GM21723 (cell line): ENCODE results near the gene SIRT7.

ENCODE experiments used
- ATAC-seq: cut with Tn5 transposase; IDR thresholded peaks from one replicate; pipeline ENCODE4 v1.9.1; 2021; ENCODE audit warnings: mild to moderate bottlenecking, moderate library complexity; ENCODE audit not compliant: unreplicated experiment

Gene SIRT7, protein sequence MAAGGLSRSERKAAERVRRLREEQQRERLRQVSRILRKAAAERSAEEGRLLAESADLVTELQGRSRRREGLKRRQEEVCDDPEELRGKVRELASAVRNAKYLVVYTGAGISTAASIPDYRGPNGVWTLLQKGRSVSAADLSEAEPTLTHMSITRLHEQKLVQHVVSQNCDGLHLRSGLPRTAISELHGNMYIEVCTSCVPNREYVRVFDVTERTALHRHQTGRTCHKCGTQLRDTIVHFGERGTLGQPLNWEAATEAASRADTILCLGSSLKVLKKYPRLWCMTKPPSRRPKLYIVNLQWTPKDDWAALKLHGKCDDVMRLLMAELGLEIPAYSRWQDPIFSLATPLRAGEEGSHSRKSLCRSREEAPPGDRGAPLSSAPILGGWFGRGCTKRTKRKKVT

GRCh38 chr17:81917565-81918332, at the start of gene SIRT7:
TSS of gene SIRT7 (minus strand) at chr17:81918176. CDS start at chr17:81918131, 45 bp downstream.
- peak; percentile 60 for ATAC-seq

GRCh38 chr17:81967244-81967532, 49.2 kb upstream of the SIRT7 start:
- no peak for ATAC-seq

- no peak for ATAC-seq
These were observed 48.6 kb upstream of the SIRT7 start for GRCh38 chr17:81966343-81967243.

DNA sequence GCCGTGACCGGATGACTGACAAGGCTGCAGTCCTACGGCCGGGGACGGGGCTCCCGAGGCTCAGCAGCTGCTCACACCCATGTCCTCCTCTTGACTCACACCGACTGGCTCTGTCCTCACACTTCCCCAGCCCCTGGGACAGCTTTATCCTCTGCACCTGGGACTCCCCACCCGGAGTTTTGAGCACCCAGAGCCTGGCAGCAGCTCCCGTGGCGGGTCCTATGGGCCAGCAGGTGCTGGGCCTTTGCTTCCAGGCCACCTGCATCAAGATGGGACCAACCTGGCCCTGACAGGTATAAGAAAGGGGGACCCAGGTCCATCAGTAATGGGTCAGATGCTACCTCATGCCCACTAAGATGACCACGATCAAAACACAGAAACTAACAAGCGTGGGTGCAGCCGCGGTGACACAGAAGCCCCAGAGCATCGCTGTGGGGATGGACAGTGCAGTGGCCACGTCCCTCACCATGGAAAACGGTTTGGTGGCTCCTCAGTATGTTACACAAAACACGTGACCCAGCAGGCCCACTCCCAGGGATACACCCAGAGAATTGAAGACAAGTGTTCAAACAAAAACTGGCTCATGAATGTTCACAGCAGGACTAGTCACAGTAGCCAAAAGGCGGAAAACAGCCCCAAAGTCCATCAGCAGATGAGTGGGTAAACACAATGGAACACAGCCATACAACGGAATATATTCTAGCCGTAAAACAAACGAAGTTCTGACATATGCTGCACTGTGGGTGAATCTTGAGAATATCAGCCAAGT, 46.3 kb upstream of the SIRT7 start:
- ATAC-seq, result no peak

- no peak for ATAC-seq
These were observed 44.8 kb upstream of the SIRT7 start for GRCh38 chr17:81962499-81963441.

DNA sequence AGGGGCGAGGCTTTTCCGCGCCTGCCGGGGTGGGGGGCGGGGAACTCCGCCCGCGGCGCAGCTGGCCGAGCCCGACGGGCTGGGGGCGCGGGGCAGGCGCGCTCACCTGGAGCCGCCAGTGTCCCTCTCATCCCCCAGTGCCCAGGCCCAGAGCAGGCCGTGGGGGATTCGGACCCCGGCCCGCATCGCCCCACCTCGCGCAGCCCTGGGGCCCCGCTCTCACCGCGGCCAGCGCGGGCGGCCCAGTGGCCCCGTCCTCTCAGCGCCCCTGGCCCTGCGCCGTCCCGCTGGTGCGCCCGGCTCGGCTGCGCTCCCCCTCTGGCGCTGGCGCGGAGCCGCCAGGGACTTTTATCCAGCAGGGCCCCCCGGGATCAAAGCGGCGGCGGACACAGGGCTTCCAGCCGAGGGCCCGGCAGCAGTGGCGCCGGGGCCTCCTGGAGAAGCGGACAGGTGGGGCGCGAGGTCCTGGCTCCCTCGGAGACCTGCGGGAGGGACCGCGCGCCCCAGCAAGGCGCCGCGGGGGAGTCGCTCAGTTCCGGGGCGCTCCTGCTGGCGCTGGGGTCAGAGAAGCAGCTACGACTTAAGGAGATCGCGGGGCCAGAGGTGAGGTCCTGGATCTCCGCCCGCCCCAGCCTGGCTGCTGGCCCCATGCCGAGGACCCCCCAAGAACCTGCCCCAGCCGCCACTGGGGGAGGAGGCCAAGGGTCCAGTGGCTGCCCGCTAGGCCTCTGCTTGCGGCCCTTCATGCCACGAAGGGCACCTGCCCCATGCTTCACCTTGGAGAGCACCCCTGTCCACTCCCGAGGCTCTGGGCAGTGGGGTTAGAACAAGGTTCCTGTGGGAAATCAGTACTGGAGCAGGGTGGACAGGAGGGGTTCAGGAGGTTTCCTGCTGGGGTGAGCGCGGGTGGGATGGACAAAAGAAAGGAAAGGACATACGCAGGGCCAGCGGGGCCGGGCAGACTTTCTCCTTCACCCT, 43.8 kb upstream of the SIRT7 start:
- ATAC-seq, result no peak

DNA sequence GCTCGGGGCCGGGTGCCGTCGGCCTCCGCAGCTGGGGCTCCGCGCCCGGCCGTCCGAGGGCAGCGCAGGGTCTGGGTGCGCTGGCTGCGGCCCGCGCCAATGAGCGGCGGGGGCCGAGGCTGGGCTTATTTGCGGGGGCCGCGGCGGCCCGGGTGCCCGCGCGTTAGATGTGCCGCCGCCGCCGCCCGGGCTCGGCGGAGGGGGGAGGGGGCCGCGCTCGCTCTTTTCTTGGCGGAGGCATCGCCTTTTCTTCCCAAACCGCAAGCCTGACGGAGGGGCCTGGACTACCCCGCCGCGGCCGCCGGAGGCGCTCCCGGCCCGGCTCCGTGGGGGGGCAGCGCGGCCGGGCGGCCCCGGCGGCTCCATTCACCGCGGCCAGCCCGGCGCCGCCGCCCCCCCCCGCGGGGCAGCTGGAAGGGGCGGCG, 43.1 kb upstream of the SIRT7 start, which contains the start of gene NOTUM:
Gene NOTUM, minus strand, starts transcription at position 101 of the 425 bp plus-strand sequence. CDS start 278 bp downstream, outside the sequence.
- no peak for ATAC-seq

DNA sequence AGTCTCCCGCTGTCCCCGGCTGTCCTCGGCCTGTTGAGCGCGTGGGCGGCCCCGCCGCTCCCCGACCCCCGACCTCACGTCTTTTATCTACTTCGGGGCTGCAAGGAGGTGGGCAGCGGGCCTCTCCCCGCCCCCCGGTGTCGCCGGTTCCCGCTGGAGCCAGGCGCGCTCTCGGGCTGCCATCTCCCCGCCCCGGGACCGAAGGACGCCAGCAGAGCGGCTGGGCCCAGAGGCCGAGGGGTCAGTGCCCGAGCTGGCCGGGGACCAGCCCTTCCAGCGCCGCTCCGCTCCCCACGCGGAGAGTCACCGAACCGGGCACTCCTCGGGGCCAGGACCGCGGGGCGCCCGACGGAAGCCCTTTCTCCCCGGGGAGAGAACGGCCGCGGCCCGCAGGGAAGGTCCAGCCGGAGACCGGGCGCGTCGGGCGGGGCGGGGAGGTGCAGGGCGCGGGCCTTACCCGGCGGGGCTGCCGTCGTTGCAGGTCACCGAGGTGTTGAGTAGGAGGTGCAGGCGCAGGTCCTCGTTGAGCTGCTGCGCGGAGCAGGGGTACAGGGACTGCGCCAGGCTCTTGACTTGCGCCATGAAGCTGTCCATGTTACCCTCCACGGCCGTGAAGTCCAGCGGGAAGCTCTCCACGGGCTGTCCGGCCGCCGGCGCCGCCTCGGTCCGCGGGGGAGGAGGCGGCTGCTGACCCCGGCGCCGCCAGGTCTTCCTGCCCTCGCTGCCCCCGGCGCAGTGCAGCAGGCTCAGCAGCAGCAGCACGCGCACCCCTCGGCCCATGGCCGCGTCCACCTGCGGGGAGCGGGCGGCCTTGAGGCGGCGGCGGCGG, 42.4 kb upstream of the SIRT7 start:
- no peak for ATAC-seq

DNA sequence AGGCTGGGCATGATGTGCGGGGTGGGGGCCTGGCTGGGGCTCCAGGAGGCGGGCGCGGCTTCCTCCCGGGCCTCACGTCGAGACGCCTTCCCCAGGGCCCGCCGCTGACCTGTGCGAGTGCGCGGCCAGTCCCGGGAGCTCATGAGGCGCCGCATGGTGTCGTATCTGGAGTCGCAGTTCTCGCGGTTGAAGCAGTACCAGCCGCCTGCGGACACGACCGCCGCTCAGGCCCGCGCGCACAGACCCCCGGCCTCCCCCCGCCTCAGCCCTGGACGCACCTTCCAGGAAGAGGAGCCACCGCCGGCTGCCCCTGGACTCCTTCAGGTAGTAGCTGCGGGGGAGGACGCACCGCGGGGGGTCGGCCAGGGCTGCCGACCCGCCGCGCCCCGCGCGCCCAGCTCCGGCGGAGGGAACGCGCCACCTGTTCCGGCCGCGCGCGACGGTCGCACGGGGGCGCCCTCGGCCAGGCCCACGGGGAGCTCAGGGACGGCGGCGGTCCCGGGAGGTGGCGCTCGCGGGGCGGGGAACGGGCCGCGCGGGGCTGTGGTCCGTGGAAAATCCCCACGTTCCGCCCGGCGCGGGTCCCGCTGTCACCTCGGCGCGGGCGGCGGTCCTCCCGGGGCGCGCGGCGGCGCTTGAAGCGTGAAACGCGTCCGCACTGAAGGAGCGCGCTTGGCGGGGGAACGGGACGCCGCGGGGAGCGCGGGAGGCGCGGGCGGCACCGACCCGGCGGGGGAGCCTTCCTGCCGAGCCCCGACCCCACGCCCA, 41.6 kb upstream of the SIRT7 start:
- peak; percentile 61 for ATAC-seq

GRCh38 chr17:81958633-81959342, 40.8 kb upstream of the SIRT7 start:
- ATAC-seq, result no peak

DNA sequence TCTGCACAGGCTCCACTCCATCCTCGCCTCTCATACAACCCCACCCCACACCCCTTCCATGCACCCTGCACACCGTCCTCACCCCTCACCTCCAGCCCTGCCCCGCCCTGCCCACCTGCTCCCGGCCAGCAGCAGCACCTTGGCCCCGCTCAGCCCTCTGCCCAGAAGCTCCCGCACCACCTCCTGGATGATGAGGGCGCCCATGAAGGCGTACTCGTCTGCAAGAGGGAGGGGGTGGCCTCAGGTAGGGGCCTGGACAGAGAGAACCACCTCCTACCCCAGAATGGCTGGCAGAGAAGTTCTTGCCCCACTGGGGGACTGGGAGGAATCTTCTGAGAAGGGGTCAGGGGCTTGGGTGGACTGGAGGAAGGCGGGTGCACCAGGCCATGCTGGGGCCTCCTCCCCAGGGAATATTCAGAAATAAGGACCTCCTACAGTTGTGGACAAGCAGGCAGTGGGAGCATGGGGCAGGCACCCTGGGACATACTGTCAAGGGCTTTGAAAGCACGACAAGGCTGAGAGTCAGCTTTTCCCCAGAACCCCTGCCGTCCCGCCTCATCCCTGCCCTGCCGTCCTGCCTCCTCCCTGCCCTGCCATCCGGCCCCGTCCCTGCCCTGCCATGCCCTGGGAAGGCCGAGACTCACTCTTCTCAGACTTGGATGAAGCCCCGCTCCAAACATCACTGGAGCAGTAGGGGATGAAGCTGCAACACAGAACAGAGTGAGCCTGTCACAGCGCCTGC, 39.9 kb upstream of the SIRT7 start:
- ATAC-seq, result no peak

DNA sequence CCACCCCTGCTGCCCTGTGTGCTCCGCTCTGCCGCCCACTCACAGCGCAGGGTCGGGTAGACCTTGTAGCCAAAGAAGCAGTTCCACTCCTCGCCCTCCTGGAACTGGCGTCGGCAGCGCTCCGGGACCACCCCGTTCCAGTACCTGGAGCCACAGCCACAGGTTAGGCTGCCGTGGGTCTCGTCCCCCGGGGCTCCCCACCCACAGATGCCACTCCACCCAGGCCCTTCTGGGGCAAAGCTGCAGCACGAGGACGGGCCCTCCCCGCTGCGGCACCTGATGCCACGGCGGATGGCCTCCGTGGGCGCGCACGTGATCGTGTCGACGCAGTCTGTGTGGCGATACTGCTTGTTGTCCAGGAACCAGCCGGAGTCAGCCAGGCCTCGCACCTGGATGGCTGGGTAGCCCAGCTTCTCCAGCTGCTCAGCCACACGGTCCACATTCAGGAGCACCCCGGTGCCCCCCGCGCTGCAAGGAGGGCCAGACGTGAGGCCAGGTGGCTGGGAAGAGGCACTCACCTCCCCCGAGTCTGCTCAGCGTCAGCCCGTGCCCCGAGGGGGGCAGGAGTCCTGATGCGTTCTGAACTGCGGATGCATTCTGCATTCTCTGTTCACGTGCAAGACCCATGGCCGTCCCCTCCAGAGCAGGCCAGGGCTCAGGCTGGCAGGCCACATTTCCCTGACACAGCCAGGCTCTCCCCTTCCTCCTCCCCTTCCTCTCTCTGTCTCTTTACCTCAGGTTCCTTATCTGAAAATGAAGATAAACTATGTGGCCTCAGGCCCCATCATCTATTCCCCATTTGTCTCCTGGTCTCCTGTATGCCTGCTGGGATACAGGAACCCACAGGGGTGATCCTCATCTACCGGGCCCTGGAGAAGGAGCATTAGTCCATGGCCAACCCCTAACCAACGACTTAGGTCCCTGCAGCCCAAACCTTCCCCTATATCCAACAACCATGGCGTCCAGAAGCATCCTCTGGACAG, 38.9 kb upstream of the SIRT7 start:
- ATAC-seq, result no peak

GRCh38 chr17:81955756-81956544, 38.0 kb upstream of the SIRT7 start:
- no peak for ATAC-seq
